HepG2 (cell line): ENCODE data around the gene C7orf57. TPM values are rescaled to one million over a fixed set of nuclear protein-coding genes. Genes with fewer than 3 reads are reported as not detected.

ENCODE experiments used
- ATAC-seq: fragments of 200-7000 bp; cut with Tn5 transposase; 3 replicates; pipeline ENCODE4 v1.9.1; 2020; ENCODE audit warnings: mild to moderate bottlenecking, moderate library complexity
- BruUV-seq: library from RNA; stranded (reverse); fragments of 400-500 nt; replicated peaks from 2 replicates; lab custom pipeline; 2021; lab: Mats Ljungman, UMichigan
- CTCF ChIA-PET: fragments of 300-600 bp; formaldehyde crosslinking; extraction: SDS; loops from one replicate; lab custom pipeline; 2021; ENCODE audit warnings: low total read pairs, inconsistent platforms, low intra/inter-chr PET ratio; lab: Yijun Ruan, JAX
- POLR2A ChIA-PET: fragments of 350-600 bp; sonication (Branson Sonifier 250); formaldehyde crosslinking; loops from one replicate; lab custom pipeline; 2020; ENCODE audit warnings: antibody characterized with exemption, inconsistent platforms; lab: Yijun Ruan, JAX
- DNase-seq: peaks from one replicate; pipeline ENCODE4 v3.0.0-alpha.2; 2015; ENCODE audit warnings: low spot score
- FAIRE-seq: peaks from 3 replicates; lab custom pipeline; 2011; peaks lifted over from hg19 to GRCh38; lab: Jason Lieb, UNC
- H2AFZ ChIP-seq: one replicate; pipeline ENCODE4 v1.6.1; 2011; ENCODE audit warnings: low read length, inconsistent platforms
- H3K27ac ChIP-seq: fragments of 300-600 bp; 3 replicates; pipeline ENCODE4 v1.8.0; 2011; ENCODE audit warnings: mixed run types, mild to moderate bottlenecking, mixed read lengths, low read length, inconsistent platforms; ENCODE audit not compliant: insufficient read depth; ENCODE audit errors: extremely low read length
- H3K27me3 ChIP-seq, 2 experiments: fragments of 200-600 bp in 1 of 2; 2 replicates in 1 of 2; 3 replicates in 1 of 2; pipeline versions ENCODE4 v1.6.0 to v1.8.0; 2011; ENCODE audit warnings: low read length in 2 of 2, mild to moderate bottlenecking in 2 of 2, moderate library complexity in 2 of 2, inconsistent platforms in 1 of 2; ENCODE audit not compliant: insufficient read depth in 2 of 2, control insufficient read depth in 1 of 2
- H3K36me3 ChIP-seq, 2 experiments: fragments of 200-600 bp in 1 of 2; replicated peaks in 1 of 2; 2 replicates in 1 of 2; 3 replicates in 1 of 2; pipeline versions ENCODE4 v1.5.1 to v1.8.0; 2011; ENCODE audit warnings: low read length in 2 of 2, inconsistent platforms in 1 of 2; ENCODE audit not compliant: insufficient read depth in 2 of 2, control insufficient read depth in 1 of 2
- H3K4me1 ChIP-seq: 2 replicates; pipeline ENCODE4 v1.5.1; 2012; ENCODE audit warnings: low read length, inconsistent platforms; ENCODE audit not compliant: insufficient read depth
- H3K4me2 ChIP-seq: 2 replicates; pipeline ENCODE4 v1.6.0; 2011; ENCODE audit warnings: low read depth, low read length, inconsistent platforms
- H3K4me3 ChIP-seq, 3 experiments: fragments of 200-600 bp in 1 of 3; sonication (generic), shearing (Covaris generic) in 1 of 3; replicated peaks in 1 of 3; 2 replicates each; pipeline ENCODE4 v1.5.1; 2011 to 2016; ENCODE audit warnings: low read length in 3 of 3, inconsistent platforms in 2 of 3, low read depth in 2 of 3, mild to moderate bottlenecking in 2 of 3, control low read depth in 1 of 3, mixed read lengths in 1 of 3; ENCODE audit not compliant: insufficient read depth in 1 of 3
- H3K79me2 ChIP-seq: one replicate; pipeline ENCODE4 v1.6.1; 2011; ENCODE audit warnings: low read length, inconsistent platforms; ENCODE audit not compliant: insufficient read depth
- H3K9ac ChIP-seq: 2 replicates; pipeline ENCODE4 v1.6.0; 2011; ENCODE audit warnings: mild to moderate bottlenecking, low read depth, low read length, inconsistent platforms; ENCODE audit not compliant: insufficient read depth
- H3K9me3 ChIP-seq: 2 replicates; pipeline ENCODE4 v1.5.1; 2012; ENCODE audit warnings: mild to moderate bottlenecking, low read length
- H4K20me1 ChIP-seq: 2 replicates; pipeline ENCODE4 v1.6.0; 2011; ENCODE audit warnings: inconsistent platforms, mild to moderate bottlenecking, low read length, moderate library complexity; ENCODE audit not compliant: insufficient read depth
- HMG20A ChIP-seq: IDR thresholded peaks from 2 replicates; pipeline ENCODE4 v1.6.1; 2016; ENCODE audit warnings: borderline replicate concordance
- HMGA1 ChIP-seq: sonication (generic); formaldehyde crosslinking; conservative IDR thresholded peaks from 2 replicates; pipeline ENCODE4 v1.4.0; 2020; ENCODE audit warnings: missing genetic modification reagents
- KDM1A ChIP-seq: IDR thresholded peaks from 2 replicates; pipeline ENCODE4 v1.6.1; 2016; ENCODE audit warnings: missing compliant biosample characterization
- NBN ChIP-seq: fragments of 450-650 bp; conservative IDR thresholded peaks from 2 replicates; pipeline ENCODE4 v1.6.1; 2017
- SRF ChIP-seq: IDR thresholded peaks from 2 replicates; pipeline ENCODE4 v1.6.1; 2011; ENCODE audit warnings: mild to moderate bottlenecking, low read depth, low read length, moderate library complexity
- ZBTB20 ChIP-seq: sonication (generic); formaldehyde crosslinking; IDR thresholded peaks from 2 replicates; pipeline ENCODE4 v1.8.1; 2023; ENCODE audit warnings: missing genetic modification reagents, low read depth, mild to moderate bottlenecking, borderline replicate concordance
- ZNF34 ChIP-seq: sonication (generic); formaldehyde crosslinking; IDR thresholded peaks from 2 replicates; pipeline ENCODE4 v1.4.0; 2020; ENCODE audit warnings: mild to moderate bottlenecking, missing genetic modification reagents, borderline replicate concordance
- ZNF501 ChIP-seq: sonication (generic); formaldehyde crosslinking; IDR thresholded peaks from 2 replicates; pipeline ENCODE4 v1.5.1; 2020; ENCODE audit warnings: mild to moderate bottlenecking, moderate library complexity, missing genetic modification reagents
- ZNF570 ChIP-seq: sonication (generic); formaldehyde crosslinking; IDR thresholded peaks from 2 replicates; pipeline ENCODE4 v1.4.0; 2020; ENCODE audit warnings: mild to moderate bottlenecking, missing genetic modification reagents, borderline replicate concordance
- ZNF614 ChIP-seq: IDR thresholded peaks from 2 replicates; pipeline ENCODE4 v1.6.1; 2018; ENCODE audit warnings: missing biosample characterization, missing genetic modification reagents, inconsistent platforms, borderline replicate concordance
- ZNF652 ChIP-seq: IDR thresholded peaks from 2 replicates; pipeline ENCODE4 v1.6.1; 2016; ENCODE audit warnings: low read depth, borderline replicate concordance
- ZNF703 ChIP-seq: sonication (generic); formaldehyde crosslinking; IDR thresholded peaks from 2 replicates; pipeline ENCODE4 v1.5.1; 2020; ENCODE audit warnings: missing genetic modification reagents, mild to moderate bottlenecking, moderate library complexity, borderline replicate concordance
- WGBS: methylation state at CpG from one replicate; pipeline ENCODE4 v1.1.6; 2017; ENCODE audit warnings: low lambda C conversion rate; 5-methylcytosine and 5-hydroxymethylcytosine counted together
- in situ Hi-C: cut with HindIII; loops from 2 replicates; pipeline ENCODE4 v1.10.0; 2017; ENCODE audit warnings: low pct_unique_long_range_greater_than_20kb; ENCODE audit not compliant: extremely low pct_ligation_motif_present
- intact Hi-C: fragments of 100-400 bp; cut with micrococcal nuclease; formaldehyde crosslinking; loops from one replicate; pipeline ENCODE4 v1.10.0; 2022; ENCODE audit not compliant: unreplicated experiment
- polyA plus RNA-seq, 8 experiments: library from polyadenylated mRNA; depleted of rRNA in 3 of 8; stranded (reverse) in 7 of 8; unstranded in 1 of 8; fragments of >200 nt; fragmentation: Illumina TruSeq in 4 of 8; extraction: Trizol in 4 of 8; gene quantifications; 2 replicates each; pipeline versions ENCODE4 v1.2.1 to v1.2.3, GENCODE V29; 2011 to 2016; ENCODE audit warnings: low read depth in 4 of 8, missing spikeins in 1 of 8, mixed read lengths in 1 of 8; ENCODE audit not compliant: insufficient read depth in 1 of 8
- total RNA-seq, 5 experiments: library from RNA; depleted of rRNA; stranded (reverse); fragments of >200 nt; fragmentation: Illumina TruSeq; extraction: Trizol; gene quantifications; 2 replicates each; pipeline ENCODE4 v1.2.3, GENCODE V29; 2016; ENCODE audit warnings: low read depth in 1 of 5
- TF ChIP-seq, protein P1 (sequence below): sonication (generic); formaldehyde crosslinking; conservative IDR thresholded peaks from 2 replicates; pipeline ENCODE4 v1.8.0; 2022; ENCODE audit warnings: low read depth, missing genetic modification reagents
- TF ChIP-seq, protein P2 (sequence below): sonication (generic); formaldehyde crosslinking; IDR thresholded peaks from 2 replicates; pipeline ENCODE4 v1.5.0; 2020; ENCODE audit warnings: mild to moderate bottlenecking, missing genetic modification reagents, borderline replicate concordance
- TF ChIP-seq, protein P3 (sequence below): sonication (generic); formaldehyde crosslinking; IDR thresholded peaks from 2 replicates; pipeline ENCODE4 v1.4.0; 2020; ENCODE audit warnings: low read depth, mild to moderate bottlenecking, missing genetic modification reagents
- TF ChIP-seq, protein P4 (sequence below): sonication (generic); formaldehyde crosslinking; IDR thresholded peaks from 2 replicates; pipeline ENCODE4 v1.4.0; 2020; ENCODE audit warnings: missing genetic modification reagents

C7orf57 gene
- total and polyA plus RNA-seq, 2 of the 13 experiments (the other 11 are each of a cell fraction or from before 2014, with no cell fraction given): not detected

DNA sequence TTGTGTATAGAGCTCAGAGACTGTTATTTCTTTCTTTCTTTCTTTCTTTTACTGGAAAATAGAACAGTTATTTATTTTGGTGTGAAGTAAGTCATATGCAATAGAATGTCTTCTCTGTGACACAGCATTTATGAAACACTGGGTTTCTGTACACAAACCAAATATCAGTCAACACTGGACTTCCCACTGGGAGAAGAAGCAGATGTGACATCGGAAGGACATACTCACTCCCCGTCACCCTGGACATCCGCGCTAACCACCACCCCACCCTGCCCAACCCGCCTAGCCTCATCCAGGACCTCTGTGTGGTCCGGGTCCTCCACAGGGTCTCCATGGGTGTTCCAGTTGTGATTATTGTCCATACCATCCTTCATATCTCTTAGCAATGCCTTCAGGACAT, 28.5 kb upstream of the C7orf57 start:
- no peak overlapping the region for H3K9ac ChIP-seq
- WGBS: 48% methylated on average over 6 of the region's 6 CpGs
- no peaks in the 10 kb centered on the region for H3K36me3 ChIP-seq
- ChIA-PET POLR2A (no interaction called here), CTCF (no interaction called here)
- no peaks in the 10 kb centered on the region for H4K20me1 ChIP-seq
- no peak for ATAC-seq
- no peak for DNase-seq
- H3K4me3 ChIP-seq: no peak overlapping the region
- no peaks in the 10 kb centered on the region for H3K4me1 ChIP-seq
- in situ Hi-C loops (no loop called here), intact Hi-C loops (no loop called here)
- FAIRE-seq: no peak
- BruUV-seq: no TSS peak
- H2AFZ ChIP-seq: no peak overlapping the region
- no peak overlapping the region for H3K27ac ChIP-seq
- no peak overlapping the region for H3K4me2 ChIP-seq
- H3K9me3 ChIP-seq: no peaks in the 10 kb centered on the region
- peaks cover 0 to 14% of the 10 kb centered on the region in 2 experiments; a peak in 2 of 5 replicates for H3K27me3 ChIP-seq
- no peaks in the 10 kb centered on the region for H3K79me2 ChIP-seq
- TF ChIP-seq HMG20A: no peak
- no peak for TF ChIP-seq ZNF570 (CRISPR knock-in tag)
- TF ChIP-seq NBN: no peak
- TF ChIP-seq SRF: no peak
- TF ChIP-seq ZNF501 (CRISPR knock-in tag): no peak
- TF ChIP-seq ZBTB20 (CRISPR knock-in tag): no peak
- TF ChIP-seq ZNF34 (CRISPR knock-in tag): no peak
- TF ChIP-seq, protein P1, sequence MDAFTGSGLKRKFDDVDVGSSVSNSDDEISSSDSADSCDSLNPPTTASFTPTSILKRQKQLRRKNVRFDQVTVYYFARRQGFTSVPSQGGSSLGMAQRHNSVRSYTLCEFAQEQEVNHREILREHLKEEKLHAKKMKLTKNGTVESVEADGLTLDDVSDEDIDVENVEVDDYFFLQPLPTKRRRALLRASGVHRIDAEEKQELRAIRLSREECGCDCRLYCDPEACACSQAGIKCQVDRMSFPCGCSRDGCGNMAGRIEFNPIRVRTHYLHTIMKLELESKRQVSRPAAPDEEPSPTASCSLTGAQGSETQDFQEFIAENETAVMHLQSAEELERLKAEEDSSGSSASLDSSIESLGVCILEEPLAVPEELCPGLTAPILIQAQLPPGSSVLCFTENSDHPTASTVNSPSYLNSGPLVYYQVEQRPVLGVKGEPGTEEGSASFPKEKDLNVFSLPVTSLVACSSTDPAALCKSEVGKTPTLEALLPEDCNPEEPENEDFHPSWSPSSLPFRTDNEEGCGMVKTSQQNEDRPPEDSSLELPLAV (CRISPR knock-in tag): no peak
- TF ChIP-seq ZNF703: no peak
- TF ChIP-seq, protein P2, sequence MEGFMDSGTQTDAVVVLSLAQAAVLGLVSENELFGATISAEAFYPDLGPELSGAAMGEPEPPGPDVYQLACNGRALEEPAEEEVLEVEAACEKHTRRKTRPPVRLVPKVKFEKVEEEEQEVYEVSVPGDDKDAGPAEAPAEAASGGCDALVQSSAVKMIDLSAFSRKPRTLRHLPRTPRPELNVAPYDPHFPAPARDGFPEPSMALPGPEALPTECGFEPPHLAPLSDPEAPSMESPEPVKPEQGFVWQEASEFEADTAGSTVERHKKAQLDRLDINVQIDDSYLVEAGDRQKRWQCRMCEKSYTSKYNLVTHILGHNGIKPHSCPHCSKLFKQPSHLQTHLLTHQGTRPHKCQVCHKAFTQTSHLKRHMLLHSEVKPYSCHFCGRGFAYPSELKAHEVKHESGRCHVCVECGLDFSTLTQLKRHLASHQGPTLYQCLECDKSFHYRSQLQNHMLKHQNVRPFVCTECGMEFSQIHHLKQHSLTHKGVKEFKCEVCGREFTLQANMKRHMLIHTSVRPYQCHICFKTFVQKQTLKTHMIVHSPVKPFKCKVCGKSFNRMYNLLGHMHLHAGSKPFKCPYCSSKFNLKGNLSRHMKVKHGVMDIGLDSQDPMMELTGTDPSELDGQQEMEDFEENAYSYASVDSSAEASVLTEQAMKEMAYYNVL (CRISPR knock-in tag): no peak
- TF ChIP-seq, protein P3, sequence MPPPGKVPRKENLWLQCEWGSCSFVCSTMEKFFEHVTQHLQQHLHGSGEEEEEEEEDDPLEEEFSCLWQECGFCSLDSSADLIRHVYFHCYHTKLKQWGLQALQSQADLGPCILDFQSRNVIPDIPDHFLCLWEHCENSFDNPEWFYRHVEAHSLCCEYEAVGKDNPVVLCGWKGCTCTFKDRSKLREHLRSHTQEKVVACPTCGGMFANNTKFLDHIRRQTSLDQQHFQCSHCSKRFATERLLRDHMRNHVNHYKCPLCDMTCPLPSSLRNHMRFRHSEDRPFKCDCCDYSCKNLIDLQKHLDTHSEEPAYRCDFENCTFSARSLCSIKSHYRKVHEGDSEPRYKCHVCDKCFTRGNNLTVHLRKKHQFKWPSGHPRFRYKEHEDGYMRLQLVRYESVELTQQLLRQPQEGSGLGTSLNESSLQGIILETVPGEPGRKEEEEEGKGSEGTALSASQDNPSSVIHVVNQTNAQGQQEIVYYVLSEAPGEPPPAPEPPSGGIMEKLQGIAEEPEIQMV (CRISPR knock-in tag): no peak
- no peak for TF ChIP-seq ZNF652
- TF ChIP-seq KDM1A: no peak
- no peak for TF ChIP-seq ZNF614
- TF ChIP-seq, protein P4, sequence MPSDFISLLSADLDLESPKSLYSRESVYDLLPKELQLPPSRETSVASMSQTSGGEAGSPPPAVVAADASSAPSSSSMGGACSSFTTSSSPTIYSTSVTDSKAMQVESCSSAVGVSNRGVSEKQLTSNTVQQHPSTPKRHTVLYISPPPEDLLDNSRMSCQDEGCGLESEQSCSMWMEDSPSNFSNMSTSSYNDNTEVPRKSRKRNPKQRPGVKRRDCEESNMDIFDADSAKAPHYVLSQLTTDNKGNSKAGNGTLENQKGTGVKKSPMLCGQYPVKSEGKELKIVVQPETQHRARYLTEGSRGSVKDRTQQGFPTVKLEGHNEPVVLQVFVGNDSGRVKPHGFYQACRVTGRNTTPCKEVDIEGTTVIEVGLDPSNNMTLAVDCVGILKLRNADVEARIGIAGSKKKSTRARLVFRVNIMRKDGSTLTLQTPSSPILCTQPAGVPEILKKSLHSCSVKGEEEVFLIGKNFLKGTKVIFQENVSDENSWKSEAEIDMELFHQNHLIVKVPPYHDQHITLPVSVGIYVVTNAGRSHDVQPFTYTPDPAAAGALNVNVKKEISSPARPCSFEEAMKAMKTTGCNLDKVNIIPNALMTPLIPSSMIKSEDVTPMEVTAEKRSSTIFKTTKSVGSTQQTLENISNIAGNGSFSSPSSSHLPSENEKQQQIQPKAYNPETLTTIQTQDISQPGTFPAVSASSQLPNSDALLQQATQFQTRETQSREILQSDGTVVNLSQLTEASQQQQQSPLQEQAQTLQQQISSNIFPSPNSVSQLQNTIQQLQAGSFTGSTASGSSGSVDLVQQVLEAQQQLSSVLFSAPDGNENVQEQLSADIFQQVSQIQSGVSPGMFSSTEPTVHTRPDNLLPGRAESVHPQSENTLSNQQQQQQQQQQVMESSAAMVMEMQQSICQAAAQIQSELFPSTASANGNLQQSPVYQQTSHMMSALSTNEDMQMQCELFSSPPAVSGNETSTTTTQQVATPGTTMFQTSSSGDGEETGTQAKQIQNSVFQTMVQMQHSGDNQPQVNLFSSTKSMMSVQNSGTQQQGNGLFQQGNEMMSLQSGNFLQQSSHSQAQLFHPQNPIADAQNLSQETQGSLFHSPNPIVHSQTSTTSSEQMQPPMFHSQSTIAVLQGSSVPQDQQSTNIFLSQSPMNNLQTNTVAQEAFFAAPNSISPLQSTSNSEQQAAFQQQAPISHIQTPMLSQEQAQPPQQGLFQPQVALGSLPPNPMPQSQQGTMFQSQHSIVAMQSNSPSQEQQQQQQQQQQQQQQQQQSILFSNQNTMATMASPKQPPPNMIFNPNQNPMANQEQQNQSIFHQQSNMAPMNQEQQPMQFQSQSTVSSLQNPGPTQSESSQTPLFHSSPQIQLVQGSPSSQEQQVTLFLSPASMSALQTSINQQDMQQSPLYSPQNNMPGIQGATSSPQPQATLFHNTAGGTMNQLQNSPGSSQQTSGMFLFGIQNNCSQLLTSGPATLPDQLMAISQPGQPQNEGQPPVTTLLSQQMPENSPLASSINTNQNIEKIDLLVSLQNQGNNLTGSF (CRISPR knock-in tag): no peak
- TF ChIP-seq HMGA1 (CRISPR knock-in tag): no peak
